K562 (cell line): ENCODE data around the gene DPAGT1. TPM values are rescaled to one million over a fixed set of nuclear protein-coding genes. Genes with fewer than 3 reads are reported as not detected.

Source experiments
- BRF1 ChIP-seq: IDR thresholded peaks from 3 replicates; pipeline ENCODE4 v1.6.1; 2011; ENCODE audit warnings: borderline replicate concordance, mild to moderate bottlenecking; ENCODE audit not compliant: insufficient read length; ENCODE audit errors: extremely low read depth
- DMBX1 ChIP-seq: fragments of 250-450 bp; sonication (Bioruptor Pico); IDR thresholded peaks from 2 replicates; pipeline ENCODE4 v1.8.0; 2022; ENCODE audit warnings: inconsistent platforms, mild to moderate bottlenecking, moderate library complexity, borderline replicate concordance
- HMG20A ChIP-seq: fragments of 450-650 bp; formaldehyde crosslinking; conservative IDR thresholded peaks from 2 replicates; pipeline ENCODE4 v1.4.0; 2020; ENCODE audit warnings: mild to moderate bottlenecking, mixed read lengths
- MAZ ChIP-seq, 2 experiments: fragments of 450-650 bp in 1 of 2; sonication (generic) in 1 of 2; formaldehyde crosslinking; IDR thresholded peaks in 1 of 2; conservative IDR thresholded peaks in 1 of 2; 2 replicates each; pipeline versions ENCODE4 v1.4.0 to v1.5.0; 2020; ENCODE audit warnings: mild to moderate bottlenecking in 1 of 2, missing genetic modification reagents in 1 of 2
- MEIS2 ChIP-seq: fragments of 450-650 bp; IDR thresholded peaks from 2 replicates; pipeline ENCODE4 v1.6.1; 2014; ENCODE audit warnings: mild to moderate bottlenecking; ENCODE audit not compliant: partially characterized antibody
- ZBTB40 ChIP-seq, 2 experiments: fragments of 450-650 bp in 1 of 2; sonication (generic) in 1 of 2; formaldehyde crosslinking in 1 of 2; IDR thresholded peaks; 2 replicates each; pipeline versions ENCODE4 v1.7.1 to v1.9.0; 2016 to 2022; ENCODE audit warnings: inconsistent platforms in 1 of 2, mild to moderate bottlenecking in 1 of 2, missing genetic modification reagents in 1 of 2
- ZFP1 ChIP-seq: fragments of 450-650 bp; formaldehyde crosslinking; IDR thresholded peaks from 2 replicates; pipeline ENCODE4 v1.4.0; 2020; ENCODE audit warnings: mild to moderate bottlenecking, mixed read lengths
- ZFP36 ChIP-seq: fragments of 150-350 bp; IDR thresholded peaks from 2 replicates; pipeline ENCODE4 v1.6.1; 2018; ENCODE audit warnings: low read length, low read depth; ENCODE audit not compliant: partially characterized antibody
- ZNF347 ChIP-seq: fragments of 450-650 bp; formaldehyde crosslinking; IDR thresholded peaks from 2 replicates; pipeline ENCODE4 v1.4.0; 2020; ENCODE audit warnings: low read depth, mild to moderate bottlenecking, moderate library complexity
- polyA plus RNA-seq, 8 experiments: library from polyadenylated mRNA; depleted of rRNA in 4 of 8; stranded (reverse) in 5 of 8; unstranded in 3 of 8; fragments of >200 nt; fragmentation: Nextera tagmentation in 2 of 8; fragmentation: Illumina TruSeq in 1 of 8; extraction: Ambion mirVana in 2 of 8; extraction: Trizol in 1 of 8; gene quantifications; 2 replicates each; pipeline versions ENCODE4 v1.2.1 to v1.2.3, GENCODE V29; 2011 to 2014; ENCODE audit warnings: inconsistent platforms in 1 of 8, missing spikeins in 1 of 8
- total RNA-seq, 7 experiments: library from RNA; depleted of rRNA in 6 of 7; stranded (reverse); fragments of >200 nt in 6 of 7; fragmentation: Illumina TruSeq in 2 of 7; extraction: Trizol in 2 of 7; gene quantifications; 2 replicates each; pipeline versions ENCODE4 v1.2.1 to v1.2.3, GENCODE V29; 2011 to 2021; ENCODE audit warnings: low replicate concordance in 1 of 7
- TF ChIP-seq, protein P1 (sequence below): sonication (generic); formaldehyde crosslinking; IDR thresholded peaks from 2 replicates; pipeline ENCODE4 v1.8.0; 2023; ENCODE audit warnings: missing genetic modification reagents, mild to moderate bottlenecking, borderline replicate concordance
- TF ChIP-seq, protein P2 (sequence below), 2 experiments: fragments of 450-650 bp; conservative IDR thresholded peaks; 2 replicates each; pipeline ENCODE4 v1.6.1; 2017; ENCODE audit warnings: mild to moderate bottlenecking in 2 of 2, moderate library complexity in 2 of 2

Gene DPAGT1
- total and polyA plus RNA-seq, 9 of the 15 experiments (the other 6 are each of a cell fraction or from before 2014, with no cell fraction given) = 29.9 to 135 (median 85.0) TPM

GRCh38 chr11:119062779-119063178 is 38.9 kb downstream of the DPAGT1 start (continued):
- TF ChIP-seq, protein P1, sequence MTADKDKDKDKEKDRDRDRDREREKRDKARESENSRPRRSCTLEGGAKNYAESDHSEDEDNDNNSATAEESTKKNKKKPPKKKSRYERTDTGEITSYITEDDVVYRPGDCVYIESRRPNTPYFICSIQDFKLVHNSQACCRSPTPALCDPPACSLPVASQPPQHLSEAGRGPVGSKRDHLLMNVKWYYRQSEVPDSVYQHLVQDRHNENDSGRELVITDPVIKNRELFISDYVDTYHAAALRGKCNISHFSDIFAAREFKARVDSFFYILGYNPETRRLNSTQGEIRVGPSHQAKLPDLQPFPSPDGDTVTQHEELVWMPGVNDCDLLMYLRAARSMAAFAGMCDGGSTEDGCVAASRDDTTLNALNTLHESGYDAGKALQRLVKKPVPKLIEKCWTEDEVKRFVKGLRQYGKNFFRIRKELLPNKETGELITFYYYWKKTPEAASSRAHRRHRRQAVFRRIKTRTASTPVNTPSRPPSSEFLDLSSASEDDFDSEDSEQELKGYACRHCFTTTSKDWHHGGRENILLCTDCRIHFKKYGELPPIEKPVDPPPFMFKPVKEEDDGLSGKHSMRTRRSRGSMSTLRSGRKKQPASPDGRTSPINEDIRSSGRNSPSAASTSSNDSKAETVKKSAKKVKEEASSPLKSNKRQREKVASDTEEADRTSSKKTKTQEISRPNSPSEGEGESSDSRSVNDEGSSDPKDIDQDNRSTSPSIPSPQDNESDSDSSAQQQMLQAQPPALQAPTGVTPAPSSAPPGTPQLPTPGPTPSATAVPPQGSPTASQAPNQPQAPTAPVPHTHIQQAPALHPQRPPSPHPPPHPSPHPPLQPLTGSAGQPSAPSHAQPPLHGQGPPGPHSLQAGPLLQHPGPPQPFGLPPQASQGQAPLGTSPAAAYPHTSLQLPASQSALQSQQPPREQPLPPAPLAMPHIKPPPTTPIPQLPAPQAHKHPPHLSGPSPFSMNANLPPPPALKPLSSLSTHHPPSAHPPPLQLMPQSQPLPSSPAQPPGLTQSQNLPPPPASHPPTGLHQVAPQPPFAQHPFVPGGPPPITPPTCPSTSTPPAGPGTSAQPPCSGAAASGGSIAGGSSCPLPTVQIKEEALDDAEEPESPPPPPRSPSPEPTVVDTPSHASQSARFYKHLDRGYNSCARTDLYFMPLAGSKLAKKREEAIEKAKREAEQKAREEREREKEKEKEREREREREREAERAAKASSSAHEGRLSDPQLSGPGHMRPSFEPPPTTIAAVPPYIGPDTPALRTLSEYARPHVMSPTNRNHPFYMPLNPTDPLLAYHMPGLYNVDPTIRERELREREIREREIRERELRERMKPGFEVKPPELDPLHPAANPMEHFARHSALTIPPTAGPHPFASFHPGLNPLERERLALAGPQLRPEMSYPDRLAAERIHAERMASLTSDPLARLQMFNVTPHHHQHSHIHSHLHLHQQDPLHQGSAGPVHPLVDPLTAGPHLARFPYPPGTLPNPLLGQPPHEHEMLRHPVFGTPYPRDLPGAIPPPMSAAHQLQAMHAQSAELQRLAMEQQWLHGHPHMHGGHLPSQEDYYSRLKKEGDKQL (CRISPR knock-in tag) = no peak
- TF ChIP-seq HMG20A (CRISPR knock-in tag) (no peak), ZFP36 (no peak), ZFP1 (CRISPR knock-in tag) (no peak), BRF1 (no peak), DMBX1 (no peak), ZBTB40 (IDR thresholded peaks at IDR 0.05) (no peak), ZBTB40 (CRISPR knock-in tag; IDR thresholded peaks at IDR 0.05) (no peak), MEIS2 (no peak), MAZ (CRISPR knock-in tag; conservative IDR thresholded peaks at IDR 0.05 in 1 of 2, IDR thresholded peaks at IDR 0.05 in 1 of 2) (0 out of 4 replicates have a peak, but pooled peaks of 1 of the 2 experiments have one; percentile 18), ZNF347 (CRISPR knock-in tag) (no peak)
- TF ChIP-seq, protein P2, sequence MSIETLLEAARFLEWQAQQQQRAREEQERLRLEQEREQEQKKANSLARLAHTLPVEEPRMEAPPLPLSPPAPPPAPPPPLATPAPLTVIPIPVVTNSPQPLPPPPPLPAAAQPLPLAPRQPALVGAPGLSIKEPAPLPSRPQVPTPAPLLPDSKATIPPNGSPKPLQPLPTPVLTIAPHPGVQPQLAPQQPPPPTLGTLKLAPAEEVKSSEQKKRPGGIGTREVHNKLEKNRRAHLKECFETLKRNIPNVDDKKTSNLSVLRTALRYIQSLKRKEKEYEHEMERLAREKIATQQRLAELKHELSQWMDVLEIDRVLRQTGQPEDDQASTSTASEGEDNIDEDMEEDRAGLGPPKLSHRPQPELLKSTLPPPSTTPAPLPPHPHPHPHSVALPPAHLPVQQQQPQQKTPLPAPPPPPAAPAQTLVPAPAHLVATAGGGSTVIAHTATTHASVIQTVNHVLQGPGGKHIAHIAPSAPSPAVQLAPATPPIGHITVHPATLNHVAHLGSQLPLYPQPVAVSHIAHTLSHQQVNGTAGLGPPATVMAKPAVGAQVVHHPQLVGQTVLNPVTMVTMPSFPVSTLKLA (conservative IDR thresholded peaks at IDR 0.05) = no peak
